SK-N-SH (cell line): Measurements from ENCODE around the gene VANGL1. TPM values are rescaled to one million over a fixed set of nuclear protein-coding genes. Genes with fewer than 3 reads are reported as not detected.

Experiments used
- CTCF ChIA-PET: fragments of 300-600, 350-600 bp; formaldehyde crosslinking; extraction: SDS; loops from one replicate; lab custom pipeline; 2021; lab: Yijun Ruan, JAX
- POLR2A ChIA-PET: fragments of 350-600 bp; sonication (Branson Sonifier 250); formaldehyde crosslinking; extraction: SDS; loops from one replicate; lab custom pipeline; 2020; ENCODE audit warnings: antibody characterized with exemption, inconsistent platforms; lab: Yijun Ruan, JAX
- DNase-seq: peaks from one replicate; pipeline ENCODE4 v3.0.0; 2012
- H2AFZ ChIP-seq: fragments of 200-600 bp; sonication (generic); 2 replicates; pipeline ENCODE4 v1.8.1; 2016; ENCODE audit warnings: antibody characterized with exemption, mild to moderate bottlenecking, low read depth
- H3F3A ChIP-seq: fragments of 200-600 bp; sonication (generic); replicated peaks from 2 replicates; pipeline ENCODE3; 2016; ENCODE audit warnings: antibody characterized with exemption, mild to moderate bottlenecking; ENCODE audit not compliant: insufficient read depth
- H3K27ac ChIP-seq, 2 experiments: fragments of 200-500 bp in 1 of 2; fragments of 200-600 bp in 1 of 2; sonication (Bioruptor generic) in 1 of 2; sonication (generic), shearing (Covaris generic) in 1 of 2; 2 replicates each; pipeline versions ENCODE4 v1.5.1 to v1.6.1; 2014 to 2016; ENCODE audit warnings: low read depth in 2 of 2, inconsistent platforms in 1 of 2, low read length in 1 of 2, mild to moderate bottlenecking in 1 of 2, mixed read lengths in 1 of 2
- H3K27me3 ChIP-seq: fragments of 200-600 bp; sonication (generic), shearing (Covaris generic); 2 replicates; pipeline ENCODE4 v1.6.1; 2016; ENCODE audit warnings: mixed run types; ENCODE audit not compliant: insufficient read depth
- H3K36me3 ChIP-seq, 2 experiments: fragments of 200-500 bp in 1 of 2; fragments of 200-600 bp in 1 of 2; sonication (Bioruptor generic) in 1 of 2; sonication (generic) in 1 of 2; replicated peaks in 1 of 2; 2 replicates each; pipeline versions ENCODE3 to v1.5.1; 2014 to 2016; ENCODE audit warnings: low read length in 1 of 2, mild to moderate bottlenecking in 1 of 2; ENCODE audit not compliant: insufficient read depth in 2 of 2, control insufficient read depth in 1 of 2
- H3K4me1 ChIP-seq, 2 experiments: fragments of 200-500 bp in 1 of 2; fragments of 200-600 bp in 1 of 2; sonication (Bioruptor generic) in 1 of 2; sonication (generic), shearing (Covaris generic) in 1 of 2; 2 replicates each; pipeline versions ENCODE4 v1.5.1 to v1.6.1; 2014 to 2016; ENCODE audit warnings: low read depth in 1 of 2, low read length in 1 of 2, mixed run types in 1 of 2; ENCODE audit not compliant: insufficient read depth in 2 of 2, control insufficient read depth in 1 of 2
- H3K4me2 ChIP-seq: fragments of 200-600 bp; sonication (generic), shearing (Covaris generic); 2 replicates; pipeline ENCODE4 v1.6.1; 2017; ENCODE audit warnings: mixed run types
- H3K4me3 ChIP-seq, 2 experiments: fragments of 200-500 bp in 1 of 2; fragments of 200-600 bp in 1 of 2; sonication (Bioruptor generic) in 1 of 2; sonication (generic), shearing (Covaris generic) in 1 of 2; 2 replicates each; pipeline versions ENCODE4 v1.5.1 to v1.8.1; 2014 to 2016; ENCODE audit warnings: low read depth in 2 of 2, inconsistent platforms in 1 of 2, low read length in 1 of 2, mild to moderate bottlenecking in 1 of 2, mixed read lengths in 1 of 2, moderate library complexity in 1 of 2
- H3K79me2 ChIP-seq: fragments of 200-600 bp; sonication (generic); 2 replicates; pipeline ENCODE4 v1.8.1; 2017; ENCODE audit warnings: mild to moderate bottlenecking; ENCODE audit not compliant: insufficient read depth
- H3K9ac ChIP-seq: fragments of 200-600 bp; sonication (generic); 2 replicates; pipeline ENCODE4 v1.6.1; 2017; ENCODE audit warnings: mixed run types
- H3K9me2 ChIP-seq: fragments of 200-600 bp; sonication (generic); 2 replicates; pipeline ENCODE4 v1.6.1; 2017; ENCODE audit warnings: mixed run types
- H3K9me3 ChIP-seq: fragments of 200-600 bp; sonication (generic); 2 replicates; pipeline ENCODE4 v1.6.1; 2017; ENCODE audit warnings: mixed run types, mild to moderate bottlenecking, moderate library complexity
- H4K20me1 ChIP-seq: fragments of 200-600 bp; sonication (generic); 2 replicates; pipeline ENCODE4 v1.6.1; 2017; ENCODE audit warnings: mild to moderate bottlenecking, mixed run types; ENCODE audit not compliant: insufficient read depth
- CHD2 ChIP-seq: fragments of 150-350 bp; IDR thresholded peaks from 2 replicates; pipeline ENCODE4 v1.6.1; 2018; ENCODE audit warnings: low read length; ENCODE audit not compliant: partially characterized antibody
- ELF1 ChIP-seq: IDR thresholded peaks from 2 replicates; pipeline ENCODE4 v1.4.0; 2012
- EP300 ChIP-seq, 2 experiments: IDR thresholded peaks; 2 replicates each; pipeline versions ENCODE4 v1.4.0 to v1.6.1; 2012; ENCODE audit warnings: borderline replicate concordance in 1 of 2, low read depth in 1 of 2, low read length in 1 of 2
- EZH2phosphoT487 ChIP-seq: fragments of 200-600 bp; sonication (generic); IDR thresholded peaks from 2 replicates; pipeline ENCODE4 v1.6.1; 2017; ENCODE audit warnings: low read depth, mixed run types, mild to moderate bottlenecking, antibody characterized with exemption, moderate library complexity, borderline replicate concordance
- FOSL2 ChIP-seq: IDR thresholded peaks from 2 replicates; pipeline ENCODE4 v1.4.0; 2012; ENCODE audit warnings: low read depth, mild to moderate bottlenecking, moderate library complexity, borderline replicate concordance
- FOXJ3 ChIP-seq: sonication (generic); formaldehyde crosslinking; IDR thresholded peaks from 2 replicates; pipeline ENCODE4 v1.5.1; 2020; ENCODE audit warnings: mild to moderate bottlenecking, missing genetic modification reagents
- FOXM1 ChIP-seq: IDR thresholded peaks from 2 replicates; pipeline ENCODE4 v1.4.0; 2012; ENCODE audit warnings: low read depth, mild to moderate bottlenecking
- GABPA ChIP-seq: IDR thresholded peaks from 2 replicates; pipeline ENCODE4 v1.4.0; 2012; ENCODE audit warnings: low read depth, mild to moderate bottlenecking
- GATA2 ChIP-seq: sonication (generic); formaldehyde crosslinking; IDR thresholded peaks from 2 replicates; pipeline ENCODE4 v1.5.0; 2020; ENCODE audit warnings: mild to moderate bottlenecking, missing genetic modification reagents
- IRF3 ChIP-seq: fragments of 150-350 bp; IDR thresholded peaks from 2 replicates; pipeline ENCODE4 v1.6.1; 2016; ENCODE audit warnings: mild to moderate bottlenecking, low read depth, low read length
- JUND ChIP-seq: IDR thresholded peaks from 2 replicates; pipeline ENCODE4 v1.4.0; 2012
- MAX ChIP-seq: IDR thresholded peaks from 2 replicates; pipeline ENCODE4 v1.4.0; 2012; ENCODE audit warnings: low read depth
- MEF2A ChIP-seq: IDR thresholded peaks from 2 replicates; pipeline ENCODE4 v1.4.0; 2012; ENCODE audit warnings: low read depth, borderline replicate concordance
- NFIC ChIP-seq: IDR thresholded peaks from 2 replicates; pipeline ENCODE4 v1.4.0; 2012; ENCODE audit warnings: borderline replicate concordance
- RAD21 ChIP-seq: IDR thresholded peaks from 2 replicates; pipeline ENCODE4 v1.6.1; 2012; ENCODE audit warnings: mild to moderate bottlenecking, low read length
- SIN3A ChIP-seq: IDR thresholded peaks from 2 replicates; pipeline ENCODE4 v1.6.1; 2012; ENCODE audit warnings: low read depth, mild to moderate bottlenecking, low read length, moderate library complexity, borderline replicate concordance
- SMC3 ChIP-seq: IDR thresholded peaks from 2 replicates; pipeline ENCODE4 v1.6.1; 2012; ENCODE audit warnings: low read depth, low read length, improper control_type of control experiment
- TCF12 ChIP-seq: IDR thresholded peaks from 2 replicates; pipeline ENCODE4 v1.4.0; 2012
- TEAD4 ChIP-seq: IDR thresholded peaks from 2 replicates; pipeline ENCODE4 v1.4.0; 2012; ENCODE audit warnings: mild to moderate bottlenecking, borderline replicate concordance; ENCODE audit not compliant: insufficient read depth
- USF1 ChIP-seq: IDR thresholded peaks from 2 replicates; pipeline ENCODE4 v1.4.0; 2012; ENCODE audit warnings: low read depth, borderline replicate concordance
- YY1 ChIP-seq: IDR thresholded peaks from 2 replicates; pipeline ENCODE4 v1.4.0; 2012; ENCODE audit warnings: low read depth, mild to moderate bottlenecking
- WGBS: methylation state at CpG from one replicate; pipeline ENCODE4 v1.1.6; 2017; ENCODE audit warnings: low lambda C conversion rate; 5-methylcytosine and 5-hydroxymethylcytosine counted together
- polyA plus RNA-seq, 3 experiments: library from polyadenylated mRNA; depleted of rRNA; stranded (reverse); fragments of >200 nt; gene quantifications; 2 replicates each; pipeline ENCODE4 v1.2.3, GENCODE V29; 2012
- TF ChIP-seq, protein P1 (sequence below): fragments of 200-600 bp; sonication (generic); IDR thresholded peaks from 2 replicates; pipeline ENCODE4 v1.6.1; 2017; ENCODE audit warnings: antibody characterized with exemption, mild to moderate bottlenecking, moderate library complexity

The VANGL1 gene
- polyA plus RNA-seq, 1 of the 3 experiments (the other 2 are of a cell fraction), result 5.4 TPM

DNA sequence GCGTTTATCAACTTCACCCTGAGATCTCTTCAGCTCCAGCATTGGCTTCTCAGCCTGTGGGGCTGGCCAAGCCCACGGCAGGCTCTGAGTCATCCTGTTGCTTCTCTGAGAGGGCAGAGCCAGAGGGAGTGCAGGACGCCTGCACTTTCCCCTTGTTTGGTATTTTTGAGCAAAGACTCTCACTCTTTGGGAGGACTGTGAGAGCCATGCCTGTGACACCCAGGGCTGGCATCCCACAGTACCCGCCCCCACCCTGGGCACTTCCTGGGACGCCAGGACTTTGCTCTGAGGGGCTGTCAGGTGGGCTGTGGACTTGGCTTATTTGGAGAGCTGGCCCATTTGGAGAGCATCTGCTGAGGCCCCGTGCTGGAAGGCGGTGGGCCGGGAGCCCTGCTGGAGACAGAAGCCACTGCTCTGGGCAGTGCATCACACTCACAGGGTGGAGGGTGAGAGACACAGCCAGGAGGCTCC lies 37.4 kb downstream of the VANGL1 start:
- H4K20me1 ChIP-seq, result no peaks in the 10 kb centered on the region
- no peaks in the 10 kb centered on the region for H3K27me3 ChIP-seq
- H3F3A ChIP-seq, result no peaks in the 10 kb centered on the region
- TF ChIP-seq JUND, result peak; percentile 53
- peak; percentile 75 for TF ChIP-seq FOSL2
- TF ChIP-seq MAX, result 0 out of 2 replicates have a peak, but pooled peaks have one; percentile 13
- no peak for TF ChIP-seq MEF2A
- peak; percentile 8; the same call in 1 of the 2 replicates for TF ChIP-seq NFIC
- TF ChIP-seq, all 33 proteins: peak for 4
- Histone ChIP-seq H3K36me3 (peaks cover 2 to 12% of the 10 kb centered on the region in 2 experiments), H2AFZ (no peak overlapping the region), H3K9ac (no peak overlapping the region), H3K79me2 (peaks cover 14% of the 10 kb centered on the region; the same call in 1 of the 2 replicates), H3K4me3 (no peak overlapping the region), H3K27ac (no peak overlapping the region), H3K4me2 (peak overlapping the region; percentile 34; the same call in 1 of the 2 replicates), H3K9me2 (no peaks in the 10 kb centered on the region), H3K4me1 (peaks cover 5 to 6% of the 10 kb centered on the region in 2 experiments; a peak in 2 of 4 replicates), H3K9me3 (no peaks in the 10 kb centered on the region)
- DNase-seq, result no peak
- ChIA-PET POLR2A (no interaction called here), CTCF (interaction anchor here (1.9 kb wide), 1 partner anchor 28 kb away, joined by 5 read pairs; no protein-coding TSS in a partner anchor)
- WGBS, result 20% methylated on average over 3 of the region's 8 CpGs

GRCh38 chr1:115680730-115681111 lies 39.0 kb downstream of the VANGL1 start:
- POLR2A ChIA-PET, result no interaction called here
- no peak overlapping the region for H3K27ac ChIP-seq
- peaks cover 5 to 6% of the 10 kb centered on the region in 2 experiments; a peak in 2 of 4 replicates for H3K4me1 ChIP-seq
- DNase-seq, result no peak
- no peaks in the 10 kb centered on the region for H3K9me2 ChIP-seq
- H3K27me3 ChIP-seq, result no peaks in the 10 kb centered on the region
- peaks cover 16 to 18% of the 10 kb centered on the region in 2 experiments for H3K36me3 ChIP-seq
- WGBS, result 98% methylated on average over 5 of the region's 5 CpGs
- H3F3A ChIP-seq, result no peaks in the 10 kb centered on the region
- H3K4me2 ChIP-seq, result no peak overlapping the region
- H4K20me1 ChIP-seq, result no peaks in the 10 kb centered on the region
- CTCF ChIA-PET, result interaction anchor here (1.2 to 1.3 kb wide), 2 partner anchors 12 to 72 kb away, joined by 3 to 4 read pairs; no protein-coding TSS in a partner anchor
- no peak for TF ChIP-seq IRF3
- TF ChIP-seq, protein P1, sequence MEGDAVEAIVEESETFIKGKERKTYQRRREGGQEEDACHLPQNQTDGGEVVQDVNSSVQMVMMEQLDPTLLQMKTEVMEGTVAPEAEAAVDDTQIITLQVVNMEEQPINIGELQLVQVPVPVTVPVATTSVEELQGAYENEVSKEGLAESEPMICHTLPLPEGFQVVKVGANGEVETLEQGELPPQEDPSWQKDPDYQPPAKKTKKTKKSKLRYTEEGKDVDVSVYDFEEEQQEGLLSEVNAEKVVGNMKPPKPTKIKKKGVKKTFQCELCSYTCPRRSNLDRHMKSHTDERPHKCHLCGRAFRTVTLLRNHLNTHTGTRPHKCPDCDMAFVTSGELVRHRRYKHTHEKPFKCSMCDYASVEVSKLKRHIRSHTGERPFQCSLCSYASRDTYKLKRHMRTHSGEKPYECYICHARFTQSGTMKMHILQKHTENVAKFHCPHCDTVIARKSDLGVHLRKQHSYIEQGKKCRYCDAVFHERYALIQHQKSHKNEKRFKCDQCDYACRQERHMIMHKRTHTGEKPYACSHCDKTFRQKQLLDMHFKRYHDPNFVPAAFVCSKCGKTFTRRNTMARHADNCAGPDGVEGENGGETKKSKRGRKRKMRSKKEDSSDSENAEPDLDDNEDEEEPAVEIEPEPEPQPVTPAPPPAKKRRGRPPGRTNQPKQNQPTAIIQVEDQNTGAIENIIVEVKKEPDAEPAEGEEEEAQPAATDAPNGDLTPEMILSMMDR, result no peak
- no peak for TF ChIP-seq ELF1
- no peak for TF ChIP-seq RAD21
- no peak for TF ChIP-seq GATA2 (CRISPR knock-in tag)
- TF ChIP-seq SMC3, result no peak
- no peak for TF ChIP-seq FOSL2
- TF ChIP-seq JUND, result no peak
- TF ChIP-seq FOXM1, result no peak
- no peak for TF ChIP-seq EP300 (IDR thresholded peaks at IDR 0.05; ENCODE audit: borderline replicate concordance in 1 of 2, low read depth in 1 of 2, low read length in 1 of 2)
- TF ChIP-seq TCF12, result no peak
- no peak for TF ChIP-seq MEF2A
- TF ChIP-seq GABPA, result no peak
- no peak for TF ChIP-seq USF1
- TF ChIP-seq EZH2phosphoT487, result no peak
- no peak for TF ChIP-seq YY1
- TF ChIP-seq CHD2, result no peak
- TF ChIP-seq FOXJ3, result no peak
- TF ChIP-seq TEAD4, result no peak
- TF ChIP-seq SIN3A, result no peak
- H3K9ac ChIP-seq, result no peak overlapping the region
- H3K4me3 ChIP-seq, result no peak overlapping the region
- no peak overlapping the region for H2AFZ ChIP-seq
- peaks cover 7% of the 10 kb centered on the region; the same call in 1 of the 2 replicates for H3K79me2 ChIP-seq
- H3K9me3 ChIP-seq, result no peaks in the 10 kb centered on the region
